Mesenchymal stem cell (in vitro differentiated cells and primary cell): ENCODE results near the gene GABPB1.

Experiments used
- DNase-seq: peaks from one replicate; pipeline ENCODE4 v3.0.0-alpha.2; 2013
- H2AFZ ChIP-seq: one replicate; pipeline ENCODE4 v1.6.1; 2013; ENCODE audit warnings: low read depth, mild to moderate bottlenecking, control low read depth, inconsistent platforms, low read length, moderate library complexity
- H2AK5ac ChIP-seq: 2 replicates; pipeline ENCODE4 v1.6.1; 2013; ENCODE audit warnings: low read length, moderate library complexity, mild to moderate bottlenecking, inconsistent platforms; ENCODE audit not compliant: severe bottlenecking
- H2BK120ac ChIP-seq: one replicate; pipeline ENCODE4 v1.6.1; 2013; ENCODE audit warnings: low read depth, mild to moderate bottlenecking, inconsistent platforms, low read length, moderate library complexity
- H2BK12ac ChIP-seq, 2 experiments: one replicate each; pipeline ENCODE4 v1.6.1; 2013; ENCODE audit warnings: inconsistent platforms in 2 of 2, low read length in 2 of 2, mild to moderate bottlenecking in 2 of 2, moderate library complexity in 2 of 2, control low read depth in 1 of 2
- H2BK15ac ChIP-seq: one replicate; pipeline ENCODE4 v1.6.1; 2013; ENCODE audit warnings: mild to moderate bottlenecking, low read depth, inconsistent platforms; ENCODE audit not compliant: poor library complexity, severe bottlenecking
- H2BK5ac ChIP-seq: 2 replicates; pipeline ENCODE4 v1.6.1; 2013; ENCODE audit warnings: low read depth, mild to moderate bottlenecking, low read length, control low read depth, inconsistent platforms; ENCODE audit not compliant: poor library complexity, severe bottlenecking
- H3K14ac ChIP-seq, 2 experiments: one replicate each; pipeline ENCODE4 v1.6.1; 2013; ENCODE audit warnings: inconsistent platforms in 2 of 2, low read length in 2 of 2, control low read depth in 1 of 2, mild to moderate bottlenecking in 1 of 2, moderate library complexity in 1 of 2
- H3K18ac ChIP-seq, 2 experiments: one replicate each; pipeline ENCODE4 v1.6.1; 2013; ENCODE audit warnings: inconsistent platforms in 2 of 2, low read length in 2 of 2, control low read depth in 1 of 2, low read depth in 1 of 2, mild to moderate bottlenecking in 1 of 2
- H3K23ac ChIP-seq, 2 experiments: one replicate each; pipeline ENCODE4 v1.6.1; 2013; ENCODE audit warnings: inconsistent platforms in 2 of 2, low read length in 2 of 2, mild to moderate bottlenecking in 2 of 2, moderate library complexity in 2 of 2, control low read depth in 1 of 2
- H3K27ac ChIP-seq: 2 replicates; pipeline ENCODE4 v1.5.1; 2013; ENCODE audit warnings: mild to moderate bottlenecking, moderate library complexity, low read length, control low read depth, inconsistent platforms; ENCODE audit not compliant: poor library complexity, severe bottlenecking
- H3K27me3 ChIP-seq, 2 experiments: 2 replicates each; pipeline versions ENCODE4 v1.6.1 to v1.7.0; 2013; ENCODE audit warnings: low read length in 2 of 2, mild to moderate bottlenecking in 2 of 2, moderate library complexity in 2 of 2, control low read depth in 1 of 2, inconsistent platforms in 1 of 2; ENCODE audit not compliant: control insufficient read depth in 1 of 2, insufficient read depth in 1 of 2
- H3K36me3 ChIP-seq, 2 experiments: 2 replicates each; pipeline versions ENCODE4 v1.6.1 to v1.7.0; 2013; ENCODE audit warnings: low read length in 2 of 2, control low read depth in 1 of 2, inconsistent platforms in 1 of 2, low read depth in 1 of 2, mild to moderate bottlenecking in 1 of 2; ENCODE audit not compliant: insufficient read depth in 2 of 2, control insufficient read depth in 1 of 2
- H3K4ac ChIP-seq, 2 experiments: one replicate each; pipeline ENCODE4 v1.6.1; 2013; ENCODE audit warnings: inconsistent platforms in 2 of 2, low read length in 2 of 2, mild to moderate bottlenecking in 2 of 2, moderate library complexity in 2 of 2, control low read depth in 1 of 2, low read depth in 1 of 2
- H3K4me1 ChIP-seq: 2 replicates; pipeline ENCODE4 v1.6.1; 2013; ENCODE audit warnings: low read depth, low read length, control low read depth; ENCODE audit not compliant: control insufficient read depth, insufficient read depth
- H3K4me2 ChIP-seq: 2 replicates; pipeline ENCODE4 v1.6.1; 2013; ENCODE audit warnings: low read length, mild to moderate bottlenecking, inconsistent platforms; ENCODE audit not compliant: poor library complexity, severe bottlenecking
- H3K4me3 ChIP-seq, 2 experiments: 2 replicates each; pipeline versions ENCODE4 v1.5.1 to v1.7.0; 2013; ENCODE audit warnings: low read length in 2 of 2, mild to moderate bottlenecking in 2 of 2, control low read depth in 1 of 2, low read depth in 1 of 2; ENCODE audit not compliant: insufficient read depth in 1 of 2
- H3K79me1 ChIP-seq: replicated peaks from 2 replicates; pipeline ENCODE4 v1.6.1; 2013; ENCODE audit warnings: mild to moderate bottlenecking, control low read depth, low read length, inconsistent platforms; ENCODE audit not compliant: poor library complexity, severe bottlenecking
- H3K9ac ChIP-seq: 2 replicates; pipeline ENCODE4 v1.7.0; 2013; ENCODE audit warnings: mild to moderate bottlenecking, low read length, moderate library complexity
- H3K9me3 ChIP-seq: 2 replicates; pipeline ENCODE4 v1.7.0; 2013; ENCODE audit warnings: mild to moderate bottlenecking, low read length; ENCODE audit not compliant: control insufficient read depth
- H4K8ac ChIP-seq: one replicate; pipeline ENCODE4 v1.6.1; 2013; ENCODE audit warnings: inconsistent platforms, mild to moderate bottlenecking, low read length, moderate library complexity
- H4K91ac ChIP-seq: one replicate; pipeline ENCODE4 v1.6.1; 2013; ENCODE audit warnings: mild to moderate bottlenecking, low read length, inconsistent platforms
- WGBS: methylation state at CpG from one replicate; pipeline ENCODE4 v1.1.7; 2013; ENCODE audit warnings: mixed read lengths; 5-methylcytosine and 5-hydroxymethylcytosine counted together

Gene GABPB1

DNA sequence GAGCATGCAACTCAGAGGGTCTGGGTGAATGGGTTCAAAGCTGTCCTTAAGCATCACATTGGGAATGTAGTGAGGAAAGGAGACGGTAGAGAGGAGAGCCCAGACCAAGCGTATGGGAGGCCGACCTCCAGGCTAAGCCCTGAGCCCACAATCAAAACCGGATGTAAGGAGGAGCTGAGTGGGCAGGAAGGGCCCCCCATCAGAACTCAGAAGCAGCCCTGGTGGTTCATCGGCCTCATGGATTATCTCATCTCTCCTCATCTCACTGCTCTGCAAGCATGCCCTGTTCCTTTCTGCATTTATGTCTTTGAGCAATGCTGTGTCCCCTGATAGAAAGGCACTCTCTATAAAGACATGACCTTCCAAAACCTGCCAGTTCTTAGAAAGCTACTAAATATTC is 95.7 kb downstream of the GABPB1 start:
- Histone ChIP-seq H3K79me1 (no peaks in the 10 kb centered on the region), H3K14ac (no peak overlapping the region), H3K9me3 (no peaks in the 10 kb centered on the region), H2BK5ac (no peak overlapping the region), H2BK15ac (no peak overlapping the region), H3K4me1 (no peaks in the 10 kb centered on the region), H4K8ac (no peak overlapping the region), H2AK5ac (no peak overlapping the region), H3K9ac (no peak overlapping the region), H3K27me3 (peaks cover 6 to 33% of the 10 kb centered on the region in 2 experiments), H4K91ac (no peak overlapping the region), H2AFZ (no peak overlapping the region), H3K18ac (no peak overlapping the region), H2BK120ac (no peak overlapping the region), H3K36me3 (no peaks in the 10 kb centered on the region), H3K4ac (no peak overlapping the region), H3K23ac (no peak overlapping the region), H3K27ac (no peak overlapping the region), H3K4me3 (no peak overlapping the region), H2BK12ac (no peak overlapping the region), H3K4me2 (no peak overlapping the region)
- WGBS: 96% methylated on average over 5 of the region's 5 CpGs
- no peak for DNase-seq

DNA sequence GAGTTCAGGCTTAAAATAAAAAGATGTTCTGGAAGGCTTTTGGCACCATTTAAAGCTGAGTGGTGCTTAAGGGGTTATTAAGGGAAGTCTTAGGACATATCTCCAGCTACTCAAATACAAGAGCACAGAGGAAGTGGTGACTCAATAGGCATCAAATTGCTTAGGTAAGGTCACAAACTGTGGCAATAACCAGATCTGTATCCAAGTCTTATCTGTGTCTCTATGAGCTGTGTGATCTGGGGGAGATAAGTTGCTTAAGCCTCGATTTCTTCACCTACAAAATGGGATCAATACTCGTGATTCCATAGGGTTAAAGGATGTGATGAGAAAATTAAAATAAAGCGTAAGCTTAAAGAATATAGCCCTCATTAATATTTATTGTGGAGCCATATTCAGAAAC is 97.1 kb downstream of the GABPB1 start:
- no peak overlapping the region for H3K14ac ChIP-seq
- no peak overlapping the region for H3K4me2 ChIP-seq
- no peaks in the 10 kb centered on the region for H3K4me1 ChIP-seq
- H4K91ac ChIP-seq: no peak overlapping the region
- H3K79me1 ChIP-seq: no peaks in the 10 kb centered on the region
- WGBS: 100% methylated on average over 1 of the region's 3 CpGs
- H3K36me3 ChIP-seq: no peaks in the 10 kb centered on the region
- no peak overlapping the region for H3K23ac ChIP-seq
- H3K9me3 ChIP-seq: no peaks in the 10 kb centered on the region
- no peak overlapping the region for H3K27ac ChIP-seq
- H2BK120ac ChIP-seq: no peak overlapping the region
- no peak overlapping the region for H3K4ac ChIP-seq
- H3K4me3 ChIP-seq: no peak overlapping the region
- H2AK5ac ChIP-seq: no peak overlapping the region
- no peak overlapping the region for H2BK15ac ChIP-seq
- no peak overlapping the region for H3K18ac ChIP-seq
- H3K9ac ChIP-seq: no peak overlapping the region
- DNase-seq: peak; percentile 38
- no peak overlapping the region for H2AFZ ChIP-seq
- peaks cover 15 to 32% of the 10 kb centered on the region in 2 experiments for H3K27me3 ChIP-seq
- no peak overlapping the region for H2BK12ac ChIP-seq
- H4K8ac ChIP-seq: no peak overlapping the region
- no peak overlapping the region for H2BK5ac ChIP-seq

DNA sequence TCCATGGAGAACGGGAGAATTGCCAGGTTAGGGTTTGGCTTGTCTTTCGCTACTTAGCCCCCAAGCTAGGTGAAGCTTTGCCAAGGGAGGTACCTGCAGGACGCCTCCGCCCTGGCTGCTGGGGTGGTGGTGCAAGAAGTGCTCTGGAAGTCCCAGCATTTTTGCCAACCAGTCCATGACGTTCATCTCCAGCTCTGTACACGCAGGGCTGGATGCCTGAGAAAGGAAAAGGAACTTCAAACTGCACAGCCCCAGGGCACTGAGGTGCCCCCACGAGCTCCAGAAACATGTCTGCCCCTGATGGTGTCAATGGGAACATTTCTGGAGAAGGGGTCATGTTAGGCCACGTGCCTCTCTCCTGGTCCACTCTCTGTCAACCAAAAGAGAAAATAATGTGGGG is 97.7 kb downstream of the GABPB1 start:
- Histone ChIP-seq H3K9me3 (no peaks in the 10 kb centered on the region), H4K8ac (no peak overlapping the region), H3K18ac (peak overlapping the region in 1 of 2 experiments; percentile 50), H3K27ac (no peak overlapping the region), H3K14ac (no peak overlapping the region), H2AK5ac (no peak overlapping the region), H2AFZ (no peak overlapping the region), H3K9ac (no peak overlapping the region), H3K4me1 (no peaks in the 10 kb centered on the region), H2BK120ac (no peak overlapping the region), H3K27me3 (peaks cover 15 to 31% of the 10 kb centered on the region in 2 experiments), H3K4ac (peak overlapping the region in 1 of 2 experiments; percentile 21), H3K4me2 (no peak overlapping the region), H2BK12ac (no peak overlapping the region), H2BK5ac (no peak overlapping the region), H3K23ac (no peak overlapping the region), H3K4me3 (no peak overlapping the region), H3K36me3 (no peaks in the 10 kb centered on the region), H2BK15ac (no peak overlapping the region), H4K91ac (no peak overlapping the region), H3K79me1 (no peaks in the 10 kb centered on the region)
- WGBS: 91% methylated on average over 7 of the region's 8 CpGs
- no peak for DNase-seq

DNA sequence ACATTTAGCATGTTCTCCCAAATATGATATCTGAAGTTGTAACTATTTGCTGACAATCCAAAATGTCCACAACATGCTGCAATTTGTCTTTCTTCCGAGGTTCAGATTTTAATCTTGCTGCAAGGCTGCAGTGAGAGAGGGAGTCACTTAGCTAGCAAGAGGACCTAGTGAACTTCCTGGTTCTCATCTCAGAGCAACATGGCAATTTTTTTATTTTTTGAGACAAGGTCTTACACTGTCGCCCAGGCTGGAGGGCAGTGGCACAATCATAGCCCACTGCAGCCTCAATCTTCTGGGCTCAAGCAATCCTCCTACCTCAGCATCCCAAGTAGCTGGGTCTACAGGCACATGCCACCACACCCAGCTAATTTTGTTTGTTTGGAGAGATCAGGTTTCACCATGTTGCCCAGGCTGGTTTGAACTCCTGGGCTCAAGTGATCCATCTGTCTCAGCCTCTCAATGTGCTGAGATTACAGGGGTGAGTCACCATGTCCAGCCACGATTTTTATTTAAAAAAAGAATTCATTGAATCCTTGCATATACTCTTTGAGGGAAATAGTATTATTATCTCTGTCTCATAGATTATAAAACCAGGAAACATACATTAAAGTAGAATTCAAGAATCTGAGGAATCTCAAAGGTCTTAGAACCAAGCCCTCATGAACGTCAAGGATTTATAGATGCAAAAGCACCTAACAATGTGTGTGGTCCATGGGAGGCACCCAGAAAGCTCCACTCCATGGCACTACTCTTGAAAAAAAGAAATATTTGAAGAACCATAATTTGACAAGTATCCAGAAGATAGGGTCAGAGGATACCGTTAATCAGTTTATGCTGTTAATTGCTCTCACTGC is 98.6 kb downstream of the GABPB1 start:
- no peaks in the 10 kb centered on the region for H3K9me3 ChIP-seq
- H3K36me3 ChIP-seq: no peaks in the 10 kb centered on the region
- no peak overlapping the region for H3K4me2 ChIP-seq
- no peak overlapping the region for H3K27ac ChIP-seq
- H3K14ac ChIP-seq: no peak overlapping the region
- H2BK15ac ChIP-seq: no peak overlapping the region
- no peak overlapping the region for H3K9ac ChIP-seq
- peaks cover 15 to 35% of the 10 kb centered on the region in 2 experiments for H3K27me3 ChIP-seq
- no peak overlapping the region for H2AFZ ChIP-seq
- WGBS: 86% methylated on average over 3 of the region's 5 CpGs
- peak; percentile 65 for DNase-seq
- H4K91ac ChIP-seq: no peak overlapping the region
- H3K23ac ChIP-seq: no peak overlapping the region
- no peak overlapping the region for H3K4me3 ChIP-seq
- H3K4me1 ChIP-seq: no peaks in the 10 kb centered on the region
- no peak overlapping the region for H2BK12ac ChIP-seq
- H3K4ac ChIP-seq: no peak overlapping the region
- no peak overlapping the region for H2BK120ac ChIP-seq
- H3K79me1 ChIP-seq: no peaks in the 10 kb centered on the region
- no peak overlapping the region for H4K8ac ChIP-seq
- H2BK5ac ChIP-seq: no peak overlapping the region
- H2AK5ac ChIP-seq: no peak overlapping the region
- H3K18ac ChIP-seq: no peak overlapping the region
